Endothelial cell of umbilical vein (primary cell): ENCODE measurements around the gene ARHGEF7.

Experiments
- CTCF ChIP-seq, 2 donors: IDR thresholded peaks; 1 replicate in 1 of 2; 2 replicates in 1 of 2; pipeline ENCODE4 v1.5.1; 2011; ENCODE audit warnings: low read length in 2 of 2, mild to moderate bottlenecking in 2 of 2, moderate library complexity in 2 of 2, control low read depth in 1 of 2, inconsistent platforms in 1 of 2, low read depth in 1 of 2; ENCODE audit not compliant: insufficient read depth in 1 of 2; ENCODE audit errors: extremely low read depth in 1 of 2
- EZH2 ChIP-seq: IDR thresholded peaks from 2 replicates; pipeline ENCODE4 v1.6.1; 2012; ENCODE audit warnings: borderline replicate concordance, low read depth, mild to moderate bottlenecking, moderate library complexity, low read length, inconsistent platforms; ENCODE audit not compliant: severe bottlenecking
- FOS ChIP-seq: IDR thresholded peaks from 2 replicates; pipeline ENCODE4 v1.6.1; 2011; ENCODE audit warnings: mild to moderate bottlenecking, low read length, moderate library complexity, borderline replicate concordance; ENCODE audit not compliant: insufficient read depth
- GATA2 ChIP-seq: IDR thresholded peaks from 2 replicates; pipeline ENCODE4 v1.7.0; 2011; ENCODE audit warnings: low read depth, mild to moderate bottlenecking, moderate library complexity, mixed read lengths, low read length; ENCODE audit not compliant: insufficient read length, insufficient read depth
- JUN ChIP-seq: IDR thresholded peaks from 2 replicates; pipeline ENCODE4 v1.6.1; 2011; ENCODE audit warnings: borderline replicate concordance, low read depth; ENCODE audit not compliant: insufficient read length, insufficient read depth
- MAX ChIP-seq: IDR thresholded peaks from 2 replicates; pipeline ENCODE4 v1.6.1; 2011; ENCODE audit not compliant: insufficient read depth, insufficient read length
- MYC ChIP-seq: IDR thresholded peaks from one replicate; pipeline ENCODE4 v1.6.1; 2011; ENCODE audit warnings: mild to moderate bottlenecking, low read depth, low read length
- POLR2A ChIP-seq: IDR thresholded peaks from 2 replicates; pipeline ENCODE4 v1.6.1; 2012; ENCODE audit warnings: low read depth, mild to moderate bottlenecking, control low read depth, low read length
- POLR2AphosphoS5 ChIP-seq: IDR thresholded peaks from 2 replicates; pipeline ENCODE4 v1.6.1; 2012; ENCODE audit warnings: low read depth, mild to moderate bottlenecking, control low read depth, low read length, moderate library complexity; ENCODE audit not compliant: insufficient read depth

- no peak for TF ChIP-seq JUN
- no peak for TF ChIP-seq CTCF (IDR thresholded peaks at IDR 0.05; ENCODE audit: extremely low read depth in 1 of 2, insufficient read depth in 1 of 2, low read depth in 1 of 2, low read length in 2 of 2)
- no peak for TF ChIP-seq GATA2
- no peak for TF ChIP-seq POLR2AphosphoS5
- TF ChIP-seq POLR2A, result no peak
- no peak for TF ChIP-seq MYC
- TF ChIP-seq EZH2, result no peak
- no peak for TF ChIP-seq MAX
- no peak for TF ChIP-seq FOS
Observed at GRCh38 chr13:111110054-111110453, 5.1 kb upstream of the ARHGEF7 start.
